ENCODE data around the gene SMS. TPM values are rescaled to one million over a fixed set of nuclear protein-coding genes. Genes with fewer than 3 reads are reported as not detected.

SMS gene
- total and polyA plus RNA-seq, 7 donors: 62.6 to 84.5 (median 65.8) TPM

GRCh38 chrX:22024577-22024976, 84.1 kb downstream of the SMS start:
- no peaks in the 10 kb centered on the region for H3K4me1 ChIP-seq
- H3K27ac ChIP-seq: no peak overlapping the region
- no peak for TF ChIP-seq POLR2AphosphoS5 (IDR thresholded peaks at IDR 0.05)
- TF ChIP-seq EP300 (IDR thresholded peaks at IDR 0.05): no peak
- TF ChIP-seq CTCF (IDR thresholded peaks at IDR 0.05): no peak
- TF ChIP-seq POLR2A (IDR thresholded peaks at IDR 0.05): no peak
- no peak overlapping the region for H3K4me3 ChIP-seq
- no peaks in the 10 kb centered on the region for H3K36me3 ChIP-seq
- DNase-seq: no peak
- H3K27me3 ChIP-seq: no peaks in the 10 kb centered on the region
- no peaks in the 10 kb centered on the region for H3K9me3 ChIP-seq
- intact Hi-C loops (cut with DNase I): no loop called here
- WGBS, 2 donors: 56 to 59% methylated on average over 2 of the region's 2 CpGs

- Histone ChIP-seq H3K27me3 (no peaks in the 10 kb centered on the region), H3K4me3 (no peak overlapping the region), H3K36me3 (no peaks in the 10 kb centered on the region), H3K9me3 (no peaks in the 10 kb centered on the region), H3K27ac (no peak overlapping the region), H3K4me1 (no peaks in the 10 kb centered on the region)
- WGBS, 2 donors: 90 to 93% methylated on average over 7 of the region's 7 CpGs
- TF ChIP-seq POLR2AphosphoS5 (IDR thresholded peaks at IDR 0.05) (no peak), CTCF (IDR thresholded peaks at IDR 0.05) (no peak), POLR2A (IDR thresholded peaks at IDR 0.05) (no peak), EP300 (IDR thresholded peaks at IDR 0.05) (no peak)
- intact Hi-C loops (cut with DNase I): no loop called here
- DNase-seq: no peak
These were observed 85.2 kb downstream of the SMS start for GRCh38 chrX:22025751-22026150.

- intact Hi-C loops (cut with DNase I): no loop called here
- no peak overlapping the region for H3K4me3 ChIP-seq
- 86 to 87% methylated on average over 4 of the region's 4 CpGs for WGBS, 2 donors
These were observed 86.2 kb downstream of the SMS start for GRCh38 chrX:22026731-22027130.

GRCh38 chrX:22032084-22032483, 91.6 kb downstream of the SMS start, which contains the start of gene PHEX:
Gene PHEX, plus strand, starts transcription at chrX:22032325. Its CDS starts 681 bp downstream, at chrX:22033006.
- Histone ChIP-seq H3K9me3 (no peaks in the 10 kb centered on the region), H3K4me1 (no peaks in the 10 kb centered on the region), H3K36me3 (no peaks in the 10 kb centered on the region), H3K27ac (no peak within 1 kb of the TSS), H3K4me3 (no peak within 1 kb of the TSS), H3K27me3 (no peaks in the 10 kb centered on the region)
- DNase-seq: no peak
- WGBS, 2 donors: 32 to 97% methylated on average over 1 of the region's 1 CpG
- intact Hi-C loops (cut with DNase I): no loop called here
- TF ChIP-seq POLR2AphosphoS5 (IDR thresholded peaks at IDR 0.05) (no peak), EP300 (IDR thresholded peaks at IDR 0.05) (no peak), CTCF (IDR thresholded peaks at IDR 0.05) (no peak), POLR2A (IDR thresholded peaks at IDR 0.05) (no peak)

More at GRCh38 chrX:22026731-22027130, 86.2 kb downstream of the SMS start:
- H3K27ac ChIP-seq: no peak overlapping the region
- no peaks in the 10 kb centered on the region for H3K27me3 ChIP-seq
- no peaks in the 10 kb centered on the region for H3K9me3 ChIP-seq
- no peak for TF ChIP-seq CTCF (IDR thresholded peaks at IDR 0.05)
- TF ChIP-seq POLR2A (IDR thresholded peaks at IDR 0.05): no peak
- TF ChIP-seq POLR2AphosphoS5 (IDR thresholded peaks at IDR 0.05): no peak
- no peak for TF ChIP-seq EP300 (IDR thresholded peaks at IDR 0.05)
- no peaks in the 10 kb centered on the region for H3K36me3 ChIP-seq
- DNase-seq: no peak
- H3K4me1 ChIP-seq: no peaks in the 10 kb centered on the region

GRCh38 chrX:22032506-22032905, 92.0 kb downstream of the SMS start:
- intact Hi-C loops (cut with DNase I): no loop called here
- H3K4me3 ChIP-seq: no peak overlapping the region
- no peaks in the 10 kb centered on the region for H3K36me3 ChIP-seq
- no peak for TF ChIP-seq POLR2A (IDR thresholded peaks at IDR 0.05)
- TF ChIP-seq POLR2AphosphoS5 (IDR thresholded peaks at IDR 0.05): no peak
- TF ChIP-seq EP300 (IDR thresholded peaks at IDR 0.05): no peak
- no peak for TF ChIP-seq CTCF (IDR thresholded peaks at IDR 0.05)
- H3K4me1 ChIP-seq: no peaks in the 10 kb centered on the region
- no peak for DNase-seq
- H3K27ac ChIP-seq: no peak overlapping the region
- no peaks in the 10 kb centered on the region for H3K27me3 ChIP-seq
- WGBS, 2 donors: 77 to 88% methylated on average over 6 of the region's 6 CpGs
- H3K9me3 ChIP-seq: no peaks in the 10 kb centered on the region
